ENCODE data around the gene FGF21.

The FGF21 gene

GRCh38 chr19:48795685-48796070 lies 40.4 kb downstream of the FGF21 start:
- no peak for DNase-seq

GRCh38 chr19:48796298-48797083 lies 41.2 kb downstream of the FGF21 start:
- DNase-seq = no peak

- no peak for DNase-seq
Measured at GRCh38 chr19:48797103-48797502, 41.8 kb downstream of the FGF21 start.

GRCh38 chr19:48798937-48799336 lies 43.6 kb downstream of the FGF21 start:
- DNase-seq = no peak

- DNase-seq = no peak
Measured at GRCh38 chr19:48799358-48800300, 44.3 kb downstream of the FGF21 start.

GRCh38 chr19:48802623-48803022 lies 47.3 kb downstream of the FGF21 start:
- no peak for DNase-seq

GRCh38 chr19:48804496-48804895 lies 49.2 kb downstream of the FGF21 start:
- no peak for DNase-seq

GRCh38 chr19:48805452-48805851 lies 50.1 kb downstream of the FGF21 start:
- DNase-seq = no peak

GRCh38 chr19:48806518-48806817 lies 51.1 kb downstream of the FGF21 start:
- DNase-seq = no peak

GRCh38 chr19:48806818-48807589 lies 51.7 kb downstream of the FGF21 start:
- DNase-seq = no peak

GRCh38 chr19:48807590-48808308 lies 52.4 kb downstream of the FGF21 start:
- DNase-seq = no peak

All from SHP77 treated with DMSO at 0.1 percent for 48 hours (cell line).